Uterus (tissue), 2 donors: ENCODE results near the gene COG3.

ENCODE experiments used
- CTCF ChIP-seq, 4 experiments: fragments of 200-600 bp in 2 of 4; fragments of 450-650 bp in 2 of 4; sonication (generic) in 2 of 4; IDR thresholded peaks; one replicate each; pipeline ENCODE4 v1.5.1; 2016 to 2019; ENCODE audit warnings: antibody characterized with exemption in 4 of 4, mild to moderate bottlenecking in 2 of 4, moderate library complexity in 1 of 4
- POLR2A ChIP-seq, 2 donors: fragments of 450-650 bp; IDR thresholded peaks; one replicate each; pipeline ENCODE4 v1.6.1; 2016; ENCODE audit warnings: antibody characterized with exemption in 2 of 2, mild to moderate bottlenecking in 1 of 2, moderate library complexity in 1 of 2

GRCh38 chr13:45436953-45437352, 27.8 kb upstream of the COG3 start:
- TF ChIP-seq CTCF (IDR thresholded peaks at IDR 0.05), result no peak
- no peak for TF ChIP-seq POLR2A (IDR thresholded peaks at IDR 0.05)
